Thoracic aorta (tissue), 2 donors: ENCODE data around the gene PLEKHG3. TPM values are rescaled to one million over a fixed set of nuclear protein-coding genes. Genes with fewer than 3 reads are reported as not detected.

Experiments used
- ATAC-seq: fragments of 150-250 bp; one replicate; pipeline ENCODE4 v1.8.0; 2017; ENCODE audit warnings: low read depth; ENCODE audit not compliant: insufficient number of reproducible peaks, low FRiP score
- DNase-seq: peaks from one replicate; pipeline ENCODE4 v3.0.0-alpha.2; 2020; ENCODE audit warnings: low spot score
- H3K27ac ChIP-seq, 2 donors: fragments of 200-600 bp; sonication (generic); 1 replicate in 1 of 2; 2 replicates in 1 of 2; pipeline ENCODE4 v1.5.1; 2016; ENCODE audit warnings: mild to moderate bottlenecking in 2 of 2, moderate library complexity in 2 of 2
- H3K27me3 ChIP-seq: fragments of 200-600 bp; sonication (generic); replicated peaks from 2 replicates; pipeline ENCODE4 v1.6.0; 2016; ENCODE audit warnings: mild to moderate bottlenecking; ENCODE audit not compliant: insufficient read depth
- H3K36me3 ChIP-seq: fragments of 200-600 bp; sonication (generic); one replicate; pipeline ENCODE4 v1.5.1; 2016
- H3K4me1 ChIP-seq, 2 donors: fragments of 200-600 bp; sonication (generic); 1 replicate in 1 of 2; 2 replicates in 1 of 2; pipeline versions ENCODE4 v1.5.1 to v1.6.0; 2016; ENCODE audit warnings: low read depth in 2 of 2, mild to moderate bottlenecking in 1 of 2; ENCODE audit not compliant: control insufficient read depth in 1 of 2
- H3K4me3 ChIP-seq: fragments of 200-600 bp; sonication (generic); 2 replicates; pipeline ENCODE4 v1.5.1; 2016; ENCODE audit warnings: mild to moderate bottlenecking
- H3K9me3 ChIP-seq: fragments of 200-600 bp; sonication (generic); 2 replicates; pipeline ENCODE4 v1.5.1; 2016
- CTCF ChIP-seq: fragments of 200-600 bp; sonication (generic); IDR thresholded peaks from one replicate; pipeline ENCODE4 v1.5.1; 2019; ENCODE audit warnings: antibody characterized with exemption
- total RNA-seq, 2 donors: library from RNA; depleted of rRNA; stranded (reverse); fragments of >200 nt; gene quantifications; one replicate each; pipeline versions ENCODE4 v1.1.0 to v1.2.3, GENCODE V29; 2016

The PLEKHG3 gene
- total RNA-seq, 2 donors from 2014 or later: 63.2 to 71.5 TPM

- no peaks in the 10 kb centered on the region for H3K36me3 ChIP-seq
- no peak for ATAC-seq
- H3K4me1 ChIP-seq: peaks cover 0 to 4% of the 10 kb centered on the region in 2 donors
- no peak overlapping the region for H3K27ac ChIP-seq
- TF ChIP-seq CTCF: no peak
- no peaks in the 10 kb centered on the region for H3K9me3 ChIP-seq
- DNase-seq: no peak
- no peak overlapping the region for H3K4me3 ChIP-seq
- H3K27me3 ChIP-seq: no peaks in the 10 kb centered on the region
Observed at GRCh38 chr14:64795921-64796320, 91.7 kb downstream of the PLEKHG3 start.

DNA sequence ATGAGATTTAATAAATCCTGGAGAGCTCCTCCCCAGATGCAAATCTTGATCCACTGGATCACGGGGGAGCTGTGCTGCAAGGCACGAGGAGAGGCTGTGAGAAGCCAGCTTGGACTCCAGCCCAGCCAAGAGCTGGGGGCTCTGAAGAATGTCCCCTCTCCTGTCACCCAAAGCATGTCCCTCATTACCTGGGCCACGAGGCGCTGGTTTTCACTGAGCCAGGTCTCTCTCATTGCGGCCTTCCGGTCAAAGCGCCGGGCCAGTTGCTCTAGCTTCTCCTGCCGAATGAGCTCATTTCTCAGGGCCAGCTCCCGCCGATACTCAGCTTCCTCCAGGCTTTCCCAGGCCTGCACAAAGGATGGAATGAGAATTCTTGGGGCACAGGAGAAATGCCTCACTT is 92.1 kb downstream of the PLEKHG3 start:
- DNase-seq (no peak), ATAC-seq (no peak)
- TF ChIP-seq CTCF: no peak
- H3K4me1 ChIP-seq: peaks cover 0 to 4% of the 10 kb centered on the region in 2 donors
- no peaks in the 10 kb centered on the region for H3K27me3 ChIP-seq
- H3K4me3 ChIP-seq: no peak overlapping the region
- H3K9me3 ChIP-seq: no peaks in the 10 kb centered on the region
- H3K27ac ChIP-seq: no peak overlapping the region
- H3K36me3 ChIP-seq: no peaks in the 10 kb centered on the region

- no peaks in the 10 kb centered on the region for H3K27me3 ChIP-seq
- DNase-seq (no peak), ATAC-seq (no peak)
- no peak for TF ChIP-seq CTCF
- no peaks in the 10 kb centered on the region for H3K36me3 ChIP-seq
- peaks cover 0 to 4% of the 10 kb centered on the region in 2 donors for H3K4me1 ChIP-seq
- H3K4me3 ChIP-seq: no peak overlapping the region
- H3K9me3 ChIP-seq: no peaks in the 10 kb centered on the region
- H3K27ac ChIP-seq: no peak overlapping the region
Observed at GRCh38 chr14:64799555-64799954, 95.3 kb downstream of the PLEKHG3 start.

Other genes with a start within 250 kb of the PLEKHG3 start
- 1 to 10 TPM; 2.8 to 4.3 TPM for gene AKAP5, start 238.9 kb upstream of the PLEKHG3 start, total RNA-seq
- gene ZBTB25, start 200.6 kb upstream of the PLEKHG3 start, total RNA-seq: 10 to 100 TPM; 13.5 to 16.9 TPM
- 10 to 100 TPM; 37.9 to 43.3 TPM for gene ZBTB1, start 199.7 kb upstream of the PLEKHG3 start, total RNA-seq
- gene HSPA2, start 163.7 kb upstream of the PLEKHG3 start, total RNA-seq: 10 to 100 TPM; 28.5 to 33.7 TPM
- not detected for gene PPP1R36, start 154.5 kb upstream of the PLEKHG3 start, total RNA-seq
- 1 to 10 TPM; 5.6 to 9.9 TPM for gene SPTB, start 175.5 kb downstream of the PLEKHG3 start, total RNA-seq
- 100 to 1,000 TPM; 115 to 128 TPM for gene CHURC1, start 210.0 kb downstream of the PLEKHG3 start, total RNA-seq
- 1 to 10 TPM in 1 of 2 donors, not detected in 1; 5.0 TPM for gene GPX2, start 238.3 kb downstream of the PLEKHG3 start, total RNA-seq